ENCODE results near the gene NT5DC2.
"Not testable (repeated sequence)": the region's sequence is repeated elsewhere in the genome, so short reads cannot be mapped to it uniquely, and the experiment has no call there.

NT5DC2 gene

DNA sequence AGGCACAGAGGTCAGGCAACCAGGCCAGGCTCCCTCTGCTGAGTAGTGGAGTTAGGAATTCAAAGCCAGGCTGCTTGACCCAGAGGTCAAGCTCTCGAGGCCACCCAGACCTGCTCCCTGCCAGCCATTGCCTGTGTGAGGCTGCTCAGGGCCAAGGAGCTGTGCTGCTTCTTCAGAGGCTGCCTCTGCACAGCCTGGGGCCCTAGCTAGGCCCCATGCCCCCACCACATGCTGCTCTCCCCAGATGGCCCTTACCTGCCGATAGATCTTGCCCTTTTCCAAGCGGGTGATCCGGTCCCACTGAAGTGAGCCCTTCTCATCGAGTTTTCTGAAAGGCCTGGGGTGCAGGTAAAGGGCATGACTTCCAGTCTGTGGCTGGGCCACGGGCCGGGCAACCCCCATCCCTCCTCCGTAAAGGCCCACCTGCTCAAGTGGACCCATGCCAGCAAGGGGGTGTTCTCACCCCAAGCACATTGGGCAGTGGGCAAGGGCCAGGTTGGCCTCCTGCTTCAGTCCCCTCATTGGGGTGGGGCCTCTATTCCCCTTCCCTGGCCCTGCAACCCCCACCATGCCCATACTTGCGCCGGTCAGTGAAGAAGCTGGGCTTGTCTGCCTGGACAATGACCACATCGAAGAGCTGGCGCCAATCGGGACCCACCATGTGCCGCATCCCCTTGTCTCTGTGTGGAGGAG is 6.5 kb downstream of the NT5DC2 start:
- no peak for DNase-seq

DNA sequence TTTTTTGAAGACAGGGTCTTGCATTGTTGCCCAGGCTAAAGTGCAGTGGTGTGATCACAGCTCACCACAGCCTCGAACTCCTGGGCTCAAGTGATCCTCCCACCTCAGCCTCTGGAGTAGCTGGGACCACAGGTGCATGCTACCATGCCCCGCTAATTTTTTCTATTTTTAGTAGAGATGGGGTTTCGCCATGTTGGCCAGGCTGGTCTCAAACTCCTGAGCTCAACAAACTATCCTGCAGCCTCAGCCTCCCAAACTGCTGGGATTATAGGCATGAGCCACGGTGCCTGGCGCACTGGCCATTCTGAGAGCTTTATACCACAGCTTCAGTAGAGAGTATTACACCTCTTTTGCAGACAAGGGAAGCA is 7.0 kb downstream of the NT5DC2 start:
- in situ Hi-C loops (cut with MboI; ENCODE audit: low pct_unique_long_range_greater_than_20kb, low sequenced_read_pairs); DNase-seq: not testable (repeated sequence)

More for the DNA sequence above, 6.5 kb downstream of the NT5DC2 start:
- in situ Hi-C loops (cut with MboI; ENCODE audit: low pct_unique_long_range_greater_than_20kb, low sequenced_read_pairs), result no loop called here

DNA sequence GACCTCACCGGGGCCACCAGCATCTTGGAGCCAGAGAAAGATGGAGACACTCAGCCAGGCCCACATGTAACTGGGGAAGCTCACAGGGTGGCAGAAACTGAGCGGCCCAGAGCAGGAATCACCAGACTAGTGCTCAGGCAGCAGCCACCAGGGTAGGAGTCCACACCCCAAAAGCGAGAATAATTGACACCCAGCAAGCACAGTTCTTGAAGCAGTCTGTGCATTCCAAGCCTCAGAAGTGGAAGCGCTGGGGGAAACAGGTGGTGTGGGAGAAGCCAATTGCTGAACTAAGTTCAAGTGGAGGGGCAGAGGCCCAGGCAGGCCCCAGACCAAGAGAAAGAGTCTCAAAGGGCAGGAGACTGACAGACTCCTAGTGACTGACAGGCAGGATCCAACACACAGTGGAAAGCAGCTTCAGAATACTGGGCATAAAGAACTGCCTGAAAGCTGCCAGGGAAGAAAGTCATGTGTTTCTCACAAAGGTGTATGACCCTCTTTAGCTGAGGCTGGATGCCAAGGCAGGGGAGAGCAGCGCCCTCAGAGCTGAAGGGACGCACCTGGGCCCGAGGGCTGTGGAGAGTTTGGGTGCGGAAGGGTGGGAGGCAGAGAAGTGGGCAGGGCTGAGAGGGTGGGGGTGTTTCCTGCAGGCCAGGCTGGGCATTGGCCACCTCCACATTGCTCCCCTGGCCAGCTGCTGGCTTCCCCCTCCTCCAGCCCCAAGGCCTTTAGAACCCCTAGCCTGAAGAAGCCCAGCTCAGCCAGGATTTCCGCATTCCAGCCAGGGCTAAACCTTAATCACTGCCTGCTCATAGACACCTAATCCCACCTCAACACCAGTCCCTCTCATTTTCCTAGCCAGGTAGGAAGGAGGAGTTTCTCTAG is 7.7 kb downstream of the NT5DC2 start:
- DNase-seq, result no peak
- in situ Hi-C loops (cut with MboI; ENCODE audit: low pct_unique_long_range_greater_than_20kb, low sequenced_read_pairs), result no loop called here

- in situ Hi-C loops (cut with MboI; ENCODE audit: low pct_unique_long_range_greater_than_20kb, low sequenced_read_pairs), result no loop called here
- no peak for DNase-seq
These were observed 8.6 kb downstream of the NT5DC2 start for GRCh38 chr3:52524752-52525679.

- in situ Hi-C loops (cut with MboI; ENCODE audit: low pct_unique_long_range_greater_than_20kb, low sequenced_read_pairs), result no loop called here
- no peak for DNase-seq
These were observed 9.4 kb downstream of the NT5DC2 start for GRCh38 chr3:52524258-52524751.

- in situ Hi-C loops (cut with MboI; ENCODE audit: low pct_unique_long_range_greater_than_20kb, low sequenced_read_pairs), result no loop called here
- DNase-seq, result no peak
These were observed 10.0 kb downstream of the NT5DC2 start for GRCh38 chr3:52523386-52524257.

- in situ Hi-C loops (cut with MboI; ENCODE audit: low pct_unique_long_range_greater_than_20kb, low sequenced_read_pairs), result no loop called here
- no peak for DNase-seq
These were observed 10.9 kb downstream of the NT5DC2 start for GRCh38 chr3:52522651-52523251.

GRCh38 chr3:52521881-52522650 is 11.6 kb downstream of the NT5DC2 start:
- in situ Hi-C loops (cut with MboI; ENCODE audit: low pct_unique_long_range_greater_than_20kb, low sequenced_read_pairs), result no loop called here
- DNase-seq, result no peak

DNA sequence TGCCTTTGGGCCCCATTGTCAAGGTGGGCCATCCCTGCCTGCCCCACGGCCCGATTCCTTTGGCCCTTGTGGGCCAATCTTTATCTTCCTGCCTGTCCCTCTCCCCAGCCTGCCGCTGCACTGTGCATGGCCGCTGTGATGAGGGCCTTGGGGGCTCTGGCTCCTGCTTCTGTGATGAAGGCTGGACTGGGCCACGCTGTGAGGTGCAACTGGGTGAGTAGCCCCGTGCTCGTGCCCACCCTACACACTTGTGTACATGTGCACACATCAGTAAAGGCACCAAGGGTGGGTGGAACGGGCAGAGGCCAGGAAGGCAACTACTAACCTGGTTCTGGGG is 12.2 kb downstream of the NT5DC2 start:
- DNase-seq, result no peak
- in situ Hi-C loops (cut with MboI; ENCODE audit: low pct_unique_long_range_greater_than_20kb, low sequenced_read_pairs), result no loop called here

- DNase-seq, result no peak
- in situ Hi-C loops (cut with MboI; ENCODE audit: low pct_unique_long_range_greater_than_20kb, low sequenced_read_pairs), result no loop called here
These were observed 12.8 kb downstream of the NT5DC2 start for GRCh38 chr3:52520716-52521487.

- no peak for DNase-seq
- in situ Hi-C loops (cut with MboI; ENCODE audit: low pct_unique_long_range_greater_than_20kb, low sequenced_read_pairs), result no loop called here
These were observed 13.5 kb downstream of the NT5DC2 start for GRCh38 chr3:52520141-52520667.

DNA sequence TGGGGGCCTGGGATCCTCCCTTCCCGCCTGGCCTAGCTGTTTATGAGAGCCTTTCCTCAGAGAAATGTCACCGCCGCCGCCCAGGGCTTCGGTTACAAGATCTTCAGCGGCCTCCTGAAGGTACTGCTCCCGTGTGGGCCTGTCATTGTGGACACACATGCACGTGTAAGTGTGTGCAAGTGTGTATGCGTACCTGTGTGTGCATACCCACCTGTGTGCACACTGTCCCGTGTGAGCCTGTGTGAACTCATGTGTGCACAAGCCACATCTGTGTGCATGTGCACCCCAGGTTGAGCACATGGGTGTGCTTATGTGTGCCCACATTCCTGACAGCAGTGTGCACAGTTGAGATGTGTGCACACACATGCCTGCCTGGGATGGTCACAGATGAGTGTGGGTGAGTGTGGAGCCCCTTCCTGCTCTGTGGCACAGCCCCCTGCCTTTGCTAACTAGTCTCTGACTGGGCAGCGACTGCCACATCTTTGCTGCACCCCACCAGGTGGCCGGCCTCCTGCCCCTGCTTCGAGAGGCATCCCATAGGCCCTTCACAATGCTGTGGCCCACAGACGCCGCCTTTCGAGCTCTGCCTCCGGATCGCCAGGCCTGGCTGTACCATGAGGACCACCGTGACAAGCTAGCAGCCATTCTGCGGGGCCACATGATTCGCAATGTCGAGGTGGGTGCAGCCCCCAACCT is 14.1 kb downstream of the NT5DC2 start:
- no peak for DNase-seq
- in situ Hi-C loops (cut with MboI; ENCODE audit: low pct_unique_long_range_greater_than_20kb, low sequenced_read_pairs), result no loop called here

DNA sequence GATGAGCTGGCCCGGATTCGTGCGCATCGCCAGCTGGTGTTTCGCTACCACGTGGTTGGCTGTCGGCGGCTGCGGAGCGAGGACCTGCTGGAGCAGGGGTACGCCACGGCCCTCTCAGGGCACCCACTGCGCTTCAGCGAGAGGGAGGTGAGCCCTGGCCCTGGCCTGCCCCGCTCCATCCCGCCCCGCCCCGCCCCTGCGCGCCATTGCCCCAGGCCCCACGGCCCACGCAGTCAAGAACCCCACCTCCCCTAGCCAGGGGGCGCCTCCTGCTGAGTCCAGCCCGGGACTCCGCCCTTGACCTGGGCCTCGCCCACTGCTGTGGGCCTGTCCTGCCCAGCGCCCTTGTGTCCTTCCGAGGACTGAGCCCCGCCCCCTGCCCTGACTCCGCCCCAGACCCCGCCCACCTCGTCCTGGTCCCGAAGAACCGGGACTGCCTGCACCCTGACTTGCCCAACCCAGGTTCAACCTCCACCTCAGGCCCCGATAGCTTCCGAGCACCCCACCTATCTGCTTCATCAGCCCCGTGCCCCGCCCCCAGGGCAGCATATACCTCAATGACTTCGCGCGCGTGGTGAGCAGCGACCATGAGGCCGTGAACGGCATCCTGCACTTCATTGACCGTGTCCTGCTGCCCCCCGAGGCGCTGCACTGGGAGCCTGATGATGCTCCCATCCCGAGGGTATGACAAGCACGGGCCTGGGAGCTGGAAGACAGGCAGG is 14.8 kb downstream of the NT5DC2 start:
- in situ Hi-C loops (cut with MboI; ENCODE audit: low pct_unique_long_range_greater_than_20kb, low sequenced_read_pairs), result no loop called here
- DNase-seq, result no peak

DNA sequence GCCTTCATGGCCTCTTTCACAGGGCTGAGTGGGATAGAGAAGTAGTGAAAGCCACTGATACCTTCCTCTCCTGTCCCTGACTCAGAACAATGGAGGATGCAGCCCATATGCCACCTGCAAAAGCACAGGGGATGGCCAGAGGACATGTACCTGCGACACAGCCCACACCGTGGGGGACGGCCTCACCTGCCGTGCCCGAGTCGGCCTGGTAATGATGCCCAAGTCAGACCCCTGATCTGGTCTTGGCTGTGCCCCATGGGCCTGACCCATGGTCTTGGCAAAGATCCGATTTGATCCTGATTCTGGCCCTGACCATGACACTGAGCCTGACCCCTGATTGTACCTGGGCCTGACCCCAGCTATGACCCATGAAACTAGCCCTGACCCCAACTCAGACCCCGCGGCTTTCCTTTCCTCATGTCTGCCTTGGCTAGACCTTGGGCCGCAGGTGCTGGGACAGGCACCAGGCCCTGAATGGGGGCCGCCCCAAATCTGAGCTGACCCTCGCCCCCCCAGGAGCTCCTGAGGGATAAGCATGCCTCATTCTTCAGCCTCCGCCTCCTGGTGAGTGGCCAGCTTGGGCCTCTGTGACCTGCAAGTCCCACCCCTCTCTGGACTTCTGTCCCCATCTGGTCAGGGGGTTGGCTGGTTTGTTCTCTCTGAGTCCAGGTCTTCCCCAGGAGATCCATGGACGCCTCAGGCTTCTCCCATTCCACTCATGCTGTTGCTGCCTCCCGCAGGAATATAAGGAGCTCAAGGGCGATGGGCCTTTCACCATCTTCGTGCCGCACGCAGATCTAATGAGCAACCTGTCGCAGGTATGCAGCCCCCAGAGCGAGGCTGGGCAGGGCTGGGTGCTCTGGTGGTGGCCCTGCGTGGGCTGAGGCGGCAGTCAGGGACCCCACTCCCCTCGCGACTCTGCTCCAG is 15.6 kb downstream of the NT5DC2 start:
- in situ Hi-C loops (cut with MboI; ENCODE audit: low pct_unique_long_range_greater_than_20kb, low sequenced_read_pairs), result no loop called here
- DNase-seq, result no peak

Data from KBM-7 (cell line).